IMR-90 (cell line): ENCODE results near the gene EXT2. TPM values are rescaled to one million over a fixed set of nuclear protein-coding genes. Genes with fewer than 3 reads are reported as not detected.

ENCODE experiments used
- ATAC-seq: fragments of 200-7000 bp; cut with Tn5 transposase; 2 replicates; pipeline ENCODE4 v1.9.1; 2020; ENCODE audit warnings: low read depth, mild to moderate bottlenecking, moderate library complexity
- BruUV-seq: library from RNA; stranded (reverse); fragments of 400-500 nt; replicated peaks from 2 replicates; lab custom pipeline; 2021; lab: Mats Ljungman, UMichigan
- CTCF ChIA-PET: fragments of 300-600 bp; formaldehyde crosslinking; extraction: SDS; loops from one replicate; lab custom pipeline; 2021; ENCODE audit warnings: antibody characterized with exemption; lab: Yijun Ruan, JAX
- POLR2A ChIA-PET: fragments of 300-600 bp; sonication (Branson Sonifier 250); formaldehyde crosslinking; loops from one replicate; lab custom pipeline; 2022; ENCODE audit warnings: antibody characterized with exemption; ENCODE audit not compliant: unreplicated experiment; lab: Charles Lee
- DNase-seq: peaks from one replicate; pipeline ENCODE4 v3.0.0; 2013
- H2AFZ ChIP-seq: replicated peaks from 2 replicates; pipeline ENCODE3; 2013; ENCODE audit warnings: low read length, mild to moderate bottlenecking; ENCODE audit not compliant: poor library complexity
- H2AK5ac ChIP-seq: 2 replicates; pipeline ENCODE4 v1.6.1; 2013; ENCODE audit warnings: low read depth, low read length, inconsistent platforms
- H2AK9ac ChIP-seq: replicated peaks from 2 replicates; pipeline ENCODE3; 2013; ENCODE audit warnings: mild to moderate bottlenecking, low read depth, low read length, moderate library complexity; ENCODE audit not compliant: poor library complexity
- H2BK120ac ChIP-seq: 2 replicates; pipeline ENCODE4 v1.6.1; 2013; ENCODE audit warnings: low read depth, low read length, inconsistent platforms
- H2BK15ac ChIP-seq: 3 replicates; pipeline ENCODE4 v1.6.1; 2013; ENCODE audit warnings: low read depth, low read length, inconsistent platforms
- H2BK20ac ChIP-seq: 2 replicates; pipeline ENCODE4 v1.6.1; 2013; ENCODE audit warnings: low read depth, mild to moderate bottlenecking, inconsistent platforms, low read length, moderate library complexity
- H2BK5ac ChIP-seq: 2 replicates; pipeline ENCODE4 v1.6.1; 2013; ENCODE audit warnings: mild to moderate bottlenecking, low read depth, low read length, inconsistent platforms; ENCODE audit not compliant: poor library complexity, severe bottlenecking
- H3K14ac ChIP-seq: replicated peaks from 2 replicates; pipeline ENCODE4 v1.6.1; 2013; ENCODE audit warnings: low read depth, low read length, inconsistent platforms
- H3K18ac ChIP-seq: 2 replicates; pipeline ENCODE4 v1.6.1; 2013; ENCODE audit warnings: low read depth, low read length, control low read depth
- H3K23ac ChIP-seq: 2 replicates; pipeline ENCODE4 v1.6.1; 2013; ENCODE audit warnings: low read depth, low read length, inconsistent platforms
- H3K27ac ChIP-seq: 2 replicates; pipeline ENCODE4 v1.5.1; 2013; ENCODE audit warnings: mild to moderate bottlenecking, control low read depth, low read length; ENCODE audit not compliant: insufficient read depth
- H3K27me3 ChIP-seq: 2 replicates; pipeline ENCODE4 v1.6.1; 2013; ENCODE audit warnings: low read length; ENCODE audit not compliant: control insufficient read depth, insufficient read depth
- H3K36me3 ChIP-seq: 2 replicates; pipeline ENCODE4 v1.6.1; 2013; ENCODE audit warnings: low read length, mixed read lengths; ENCODE audit not compliant: control insufficient read depth, insufficient read depth
- H3K4ac ChIP-seq: 2 replicates; pipeline ENCODE4 v1.6.1; 2013; ENCODE audit warnings: low read depth, low read length, inconsistent platforms
- H3K4me1 ChIP-seq: 2 replicates; pipeline ENCODE4 v1.6.1; 2013; ENCODE audit warnings: low read length, mixed read lengths; ENCODE audit not compliant: control insufficient read depth, insufficient read depth
- H3K4me2 ChIP-seq: 2 replicates; pipeline ENCODE4 v1.6.1; 2013; ENCODE audit warnings: low read depth, mild to moderate bottlenecking, control low read depth, low read length, moderate library complexity
- H3K4me3 ChIP-seq: 2 replicates; pipeline ENCODE4 v1.5.1; 2013; ENCODE audit warnings: low read depth, mild to moderate bottlenecking, control low read depth, low read length, moderate library complexity; ENCODE audit not compliant: insufficient read depth
- H3K56ac ChIP-seq: 2 replicates; pipeline ENCODE4 v1.6.1; 2013; ENCODE audit warnings: low read length, inconsistent platforms; ENCODE audit not compliant: insufficient read depth; ENCODE audit errors: extremely low read depth
- H3K79me1 ChIP-seq, 2 experiments: 2 replicates each; pipeline ENCODE4 v1.6.1; 2013; ENCODE audit warnings: low read length in 2 of 2, inconsistent platforms in 1 of 2, low read depth in 1 of 2
- H3K9ac ChIP-seq: 2 replicates; pipeline ENCODE4 v1.6.1; 2013; ENCODE audit warnings: low read depth, low read length, control low read depth
- H3K9me1 ChIP-seq: 2 replicates; pipeline ENCODE4 v1.6.1; 2013; ENCODE audit warnings: low read length, inconsistent platforms; ENCODE audit not compliant: insufficient read depth
- H3K9me3 ChIP-seq: 2 replicates; pipeline ENCODE4 v1.6.1; 2013; ENCODE audit warnings: low read length; ENCODE audit not compliant: control insufficient read depth, insufficient read depth
- H4K20me1 ChIP-seq: 2 replicates; pipeline ENCODE4 v1.6.1; 2013; ENCODE audit warnings: low read length, inconsistent platforms; ENCODE audit not compliant: insufficient read depth
- H4K5ac ChIP-seq: 2 replicates; pipeline ENCODE4 v1.6.1; 2013; ENCODE audit warnings: mild to moderate bottlenecking, low read depth, low read length, control low read depth
- H4K8ac ChIP-seq, 2 experiments: 2 replicates each; pipeline ENCODE4 v1.6.1; 2013; ENCODE audit warnings: low read depth in 2 of 2, low read length in 2 of 2, control low read depth in 1 of 2, inconsistent platforms in 1 of 2
- H4K91ac ChIP-seq: 2 replicates; pipeline ENCODE4 v1.6.1; 2013; ENCODE audit warnings: low read depth, low read length, inconsistent platforms; ENCODE audit not compliant: insufficient read depth
- CEBPB ChIP-seq: IDR thresholded peaks from 2 replicates; pipeline ENCODE4 v1.6.1; 2012; ENCODE audit warnings: low read depth, low read length, improper control_type of control experiment
- MAFK ChIP-seq: IDR thresholded peaks from 2 replicates; pipeline ENCODE4 v1.6.1; 2012; ENCODE audit warnings: low read depth, low read length, improper control_type of control experiment
- MXI1 ChIP-seq: IDR thresholded peaks from 2 replicates; pipeline ENCODE4 v1.6.1; 2012; ENCODE audit warnings: low read depth, mild to moderate bottlenecking, low read length, moderate library complexity, borderline replicate concordance
- NFE2L2 ChIP-seq: fragments of 150-350 bp; IDR thresholded peaks from 2 replicates; pipeline ENCODE4 v1.6.1; 2016; ENCODE audit warnings: low read depth, mild to moderate bottlenecking, low read length
- RAD21 ChIP-seq: IDR thresholded peaks from 2 replicates; pipeline ENCODE4 v1.6.1; 2012; ENCODE audit warnings: low read length, improper control_type of control experiment
- RCOR1 ChIP-seq: IDR thresholded peaks from 2 replicates; pipeline ENCODE4 v1.6.1; 2012; ENCODE audit warnings: mild to moderate bottlenecking, low read length, improper control_type of control experiment; ENCODE audit not compliant: insufficient replicate concordance
- RFX5 ChIP-seq: IDR thresholded peaks from 2 replicates; pipeline ENCODE4 v1.8.0; 2012; ENCODE audit warnings: low read depth, mild to moderate bottlenecking, low read length, moderate library complexity
- WGBS, 2 experiments: methylation state at CpG; one replicate each; pipeline versions ENCODE4 v1.1.5 to v1.1.7; 2013; ENCODE audit warnings: missing lambda C conversion rate in 2 of 2; ENCODE audit not compliant: insufficient read length in 1 of 2; ENCODE audit errors: extremely low coverage in 2 of 2; 5-methylcytosine and 5-hydroxymethylcytosine counted together
- dilution Hi-C: fragments of 300-500 bp; cut with HindIII; formaldehyde crosslinking; loops from one replicate; pipeline ENCODE4 v1.14.3; 2018; ENCODE audit warnings: low sequenced_read_pairs; ENCODE audit not compliant: unreplicated experiment
- in situ Hi-C: fragments of 300-500 bp; cut with MboI; formaldehyde crosslinking; loops from 3 replicates; pipeline ENCODE4 v1.14.3; 2019; ENCODE audit warnings: low sequenced_read_pairs, inconsistent platforms, mixed read lengths
- intact Hi-C: fragments of 100-400 bp; cut with micrococcal nuclease; formaldehyde crosslinking; loops from 2 replicates; pipeline ENCODE4 v1.10.0; 2022
- polyA plus RNA-seq, 3 experiments: library from polyadenylated mRNA; depleted of rRNA; stranded (reverse); fragments of >200 nt; gene quantifications; 2 replicates each; pipeline ENCODE4 v1.2.3, GENCODE V29; 2012; ENCODE audit warnings: low replicate concordance in 1 of 3
- total RNA-seq: library from RNA; depleted of rRNA; stranded (reverse); fragments of >200 nt; gene quantifications from 2 replicates; pipeline ENCODE4 v1.2.3, GENCODE V29; 2012
- TF ChIP-seq, protein P1 (sequence below): conservative IDR thresholded peaks from 2 replicates; pipeline ENCODE4 v1.5.1; 2012; ENCODE audit warnings: mild to moderate bottlenecking, low read depth, low read length, improper control_type of control experiment
- TF ChIP-seq, protein P2 (sequence below): fragments of 150-350 bp; IDR thresholded peaks from 2 replicates; pipeline ENCODE4 v1.6.1; 2016; ENCODE audit warnings: low read depth, mild to moderate bottlenecking, low read length, moderate library complexity, borderline replicate concordance
- TF ChIP-seq, protein P3 (sequence below): fragments of 150-350 bp; IDR thresholded peaks from 2 replicates; pipeline ENCODE4 v1.6.1; 2017; ENCODE audit warnings: mild to moderate bottlenecking, antibody characterized with exemption, low read length, low read depth

EXT2 gene
- total and polyA plus RNA-seq, 2 of the 4 experiments (the other 2 are of a cell fraction): 75.0 to 85.3 TPM

DNA sequence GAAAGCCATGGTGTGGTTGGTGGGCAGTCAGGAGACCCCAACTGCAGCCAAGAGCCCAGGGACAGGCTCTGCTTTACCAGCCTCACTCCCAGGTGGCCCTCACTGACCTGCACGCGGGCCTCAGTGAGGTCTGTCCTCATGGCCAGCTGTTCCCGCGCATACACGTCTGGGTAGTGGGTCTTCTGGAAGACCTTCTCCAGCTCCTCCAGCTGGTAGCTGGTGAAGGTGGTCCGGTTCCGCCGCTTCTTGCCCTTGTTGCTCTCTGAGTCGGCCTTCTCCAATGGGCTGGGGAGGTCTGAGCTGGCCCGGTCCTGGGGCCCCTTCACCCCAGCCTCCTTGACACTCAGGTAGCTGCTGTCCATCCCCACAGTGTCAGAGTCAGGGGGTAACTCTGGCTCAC lies 179.8 kb downstream of the EXT2 start:
- dilution Hi-C loops (no loop called here), intact Hi-C loops (no loop called here), in situ Hi-C loops (no loop called here)
- Histone ChIP-seq H3K79me1 (no peaks in the 10 kb centered on the region), H3K14ac (no peak overlapping the region), H3K9ac (no peak overlapping the region), H3K56ac (no peak overlapping the region), H2AK5ac (no peak overlapping the region), H3K4me3 (no peak overlapping the region), H2BK120ac (no peak overlapping the region), H3K27me3 (peaks cover 21% of the 10 kb centered on the region), H4K20me1 (no peaks in the 10 kb centered on the region), H3K9me3 (no peaks in the 10 kb centered on the region), H2BK20ac (no peak overlapping the region), H3K23ac (no peak overlapping the region), H2BK5ac (no peak overlapping the region), H3K4me1 (peaks cover 3% of the 10 kb centered on the region; the same call in 1 of the 2 replicates), H2AK9ac (no peak overlapping the region), H2BK15ac (no peak overlapping the region), H4K8ac (no peak overlapping the region), H4K91ac (no peak overlapping the region), H3K18ac (no peak overlapping the region), H3K4me2 (no peak overlapping the region), H3K27ac (no peak overlapping the region), H3K4ac (no peak overlapping the region), H4K5ac (no peak overlapping the region), H3K9me1 (no peaks in the 10 kb centered on the region), H3K36me3 (no peaks in the 10 kb centered on the region), H2AFZ (no peak overlapping the region)
- ChIA-PET POLR2A (no interaction called here), CTCF (no interaction called here)
- DNase-seq (no peak), ATAC-seq (no peak)
- 94% methylated on average over 5 of the region's 10 CpGs; no CpG with 5 or more reads in 1 of the 2 experiments for WGBS, 2 experiments
- BruUV-seq: no TSS peak
- TF ChIP-seq MXI1 (no peak), NFE2L2 (no peak), RFX5 (no peak), RCOR1 (no peak), CEBPB (no peak), MAFK (no peak), RAD21 (no peak)
- TF ChIP-seq, protein P1, sequence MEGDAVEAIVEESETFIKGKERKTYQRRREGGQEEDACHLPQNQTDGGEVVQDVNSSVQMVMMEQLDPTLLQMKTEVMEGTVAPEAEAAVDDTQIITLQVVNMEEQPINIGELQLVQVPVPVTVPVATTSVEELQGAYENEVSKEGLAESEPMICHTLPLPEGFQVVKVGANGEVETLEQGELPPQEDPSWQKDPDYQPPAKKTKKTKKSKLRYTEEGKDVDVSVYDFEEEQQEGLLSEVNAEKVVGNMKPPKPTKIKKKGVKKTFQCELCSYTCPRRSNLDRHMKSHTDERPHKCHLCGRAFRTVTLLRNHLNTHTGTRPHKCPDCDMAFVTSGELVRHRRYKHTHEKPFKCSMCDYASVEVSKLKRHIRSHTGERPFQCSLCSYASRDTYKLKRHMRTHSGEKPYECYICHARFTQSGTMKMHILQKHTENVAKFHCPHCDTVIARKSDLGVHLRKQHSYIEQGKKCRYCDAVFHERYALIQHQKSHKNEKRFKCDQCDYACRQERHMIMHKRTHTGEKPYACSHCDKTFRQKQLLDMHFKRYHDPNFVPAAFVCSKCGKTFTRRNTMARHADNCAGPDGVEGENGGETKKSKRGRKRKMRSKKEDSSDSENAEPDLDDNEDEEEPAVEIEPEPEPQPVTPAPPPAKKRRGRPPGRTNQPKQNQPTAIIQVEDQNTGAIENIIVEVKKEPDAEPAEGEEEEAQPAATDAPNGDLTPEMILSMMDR: no peak
- TF ChIP-seq, protein P2, sequence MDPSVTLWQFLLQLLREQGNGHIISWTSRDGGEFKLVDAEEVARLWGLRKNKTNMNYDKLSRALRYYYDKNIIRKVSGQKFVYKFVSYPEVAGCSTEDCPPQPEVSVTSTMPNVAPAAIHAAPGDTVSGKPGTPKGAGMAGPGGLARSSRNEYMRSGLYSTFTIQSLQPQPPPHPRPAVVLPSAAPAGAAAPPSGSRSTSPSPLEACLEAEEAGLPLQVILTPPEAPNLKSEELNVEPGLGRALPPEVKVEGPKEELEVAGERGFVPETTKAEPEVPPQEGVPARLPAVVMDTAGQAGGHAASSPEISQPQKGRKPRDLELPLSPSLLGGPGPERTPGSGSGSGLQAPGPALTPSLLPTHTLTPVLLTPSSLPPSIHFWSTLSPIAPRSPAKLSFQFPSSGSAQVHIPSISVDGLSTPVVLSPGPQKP: no peak
- TF ChIP-seq, protein P3, sequence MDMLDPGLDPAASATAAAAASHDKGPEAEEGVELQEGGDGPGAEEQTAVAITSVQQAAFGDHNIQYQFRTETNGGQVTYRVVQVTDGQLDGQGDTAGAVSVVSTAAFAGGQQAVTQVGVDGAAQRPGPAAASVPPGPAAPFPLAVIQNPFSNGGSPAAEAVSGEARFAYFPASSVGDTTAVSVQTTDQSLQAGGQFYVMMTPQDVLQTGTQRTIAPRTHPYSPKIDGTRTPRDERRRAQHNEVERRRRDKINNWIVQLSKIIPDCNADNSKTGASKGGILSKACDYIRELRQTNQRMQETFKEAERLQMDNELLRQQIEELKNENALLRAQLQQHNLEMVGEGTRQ: no peak
